Fibroblast of the aortic adventitia (primary cell): ENCODE data around the gene IMMP2L. TPM values are rescaled to one million over a fixed set of nuclear protein-coding genes. Genes with fewer than 3 reads are reported as not detected.

ENCODE experiments used
- DNase-seq: peaks from one replicate; pipeline ENCODE4 v3.0.0-alpha.2; 2010; ENCODE audit warnings: low read depth
- H3K4me3 ChIP-seq: 2 replicates; pipeline ENCODE4 v1.5.1; 2011; ENCODE audit warnings: low read depth, mild to moderate bottlenecking, control low read depth, low read length, moderate library complexity
- total RNA-seq: library from RNA; depleted of rRNA; stranded (reverse); fragments of >200 nt; gene quantifications from 2 replicates; pipeline ENCODE4 v1.2.3, GENCODE V29; 2012; ENCODE audit warnings: low replicate concordance
- TF ChIP-seq, protein P1 (sequence below): IDR thresholded peaks from 2 replicates; pipeline ENCODE4 v1.5.1; 2011; ENCODE audit warnings: mild to moderate bottlenecking, low read length, control low read depth, inconsistent platforms; ENCODE audit not compliant: insufficient read depth

IMMP2L gene
- total RNA-seq, 1 donor = 9.9 TPM

DNA sequence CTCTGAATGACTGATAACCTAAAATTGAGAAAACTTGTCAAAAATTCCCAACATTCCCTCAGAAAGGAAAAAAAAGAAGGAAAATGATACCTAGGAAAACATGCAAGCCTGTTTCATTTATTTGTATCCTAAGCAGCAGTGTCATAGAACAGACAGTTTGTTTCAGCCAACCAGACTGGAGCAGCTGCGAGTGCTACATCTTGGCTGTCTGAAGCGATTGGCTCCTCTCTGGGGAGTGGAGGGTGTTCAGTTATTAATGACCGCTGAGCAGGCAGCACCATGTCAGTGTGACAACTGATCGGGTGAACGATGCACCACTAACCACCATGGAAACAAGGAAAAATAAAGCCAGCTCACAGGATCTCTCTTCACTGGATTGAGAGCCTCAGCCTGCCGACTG, 471.4 kb downstream of the IMMP2L start, which contains the start of gene LRRN3:
LRRN3 (plus strand) TSS at position 282 of the 400 bp plus-strand sequence. CDS start 31,646 bp downstream, outside the sequence.
- TF ChIP-seq, protein P1, sequence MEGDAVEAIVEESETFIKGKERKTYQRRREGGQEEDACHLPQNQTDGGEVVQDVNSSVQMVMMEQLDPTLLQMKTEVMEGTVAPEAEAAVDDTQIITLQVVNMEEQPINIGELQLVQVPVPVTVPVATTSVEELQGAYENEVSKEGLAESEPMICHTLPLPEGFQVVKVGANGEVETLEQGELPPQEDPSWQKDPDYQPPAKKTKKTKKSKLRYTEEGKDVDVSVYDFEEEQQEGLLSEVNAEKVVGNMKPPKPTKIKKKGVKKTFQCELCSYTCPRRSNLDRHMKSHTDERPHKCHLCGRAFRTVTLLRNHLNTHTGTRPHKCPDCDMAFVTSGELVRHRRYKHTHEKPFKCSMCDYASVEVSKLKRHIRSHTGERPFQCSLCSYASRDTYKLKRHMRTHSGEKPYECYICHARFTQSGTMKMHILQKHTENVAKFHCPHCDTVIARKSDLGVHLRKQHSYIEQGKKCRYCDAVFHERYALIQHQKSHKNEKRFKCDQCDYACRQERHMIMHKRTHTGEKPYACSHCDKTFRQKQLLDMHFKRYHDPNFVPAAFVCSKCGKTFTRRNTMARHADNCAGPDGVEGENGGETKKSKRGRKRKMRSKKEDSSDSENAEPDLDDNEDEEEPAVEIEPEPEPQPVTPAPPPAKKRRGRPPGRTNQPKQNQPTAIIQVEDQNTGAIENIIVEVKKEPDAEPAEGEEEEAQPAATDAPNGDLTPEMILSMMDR = no peak
- peak; percentile 49 for DNase-seq
- peak within 1 kb of the TSS; percentile 57 for H3K4me3 ChIP-seq

DNA sequence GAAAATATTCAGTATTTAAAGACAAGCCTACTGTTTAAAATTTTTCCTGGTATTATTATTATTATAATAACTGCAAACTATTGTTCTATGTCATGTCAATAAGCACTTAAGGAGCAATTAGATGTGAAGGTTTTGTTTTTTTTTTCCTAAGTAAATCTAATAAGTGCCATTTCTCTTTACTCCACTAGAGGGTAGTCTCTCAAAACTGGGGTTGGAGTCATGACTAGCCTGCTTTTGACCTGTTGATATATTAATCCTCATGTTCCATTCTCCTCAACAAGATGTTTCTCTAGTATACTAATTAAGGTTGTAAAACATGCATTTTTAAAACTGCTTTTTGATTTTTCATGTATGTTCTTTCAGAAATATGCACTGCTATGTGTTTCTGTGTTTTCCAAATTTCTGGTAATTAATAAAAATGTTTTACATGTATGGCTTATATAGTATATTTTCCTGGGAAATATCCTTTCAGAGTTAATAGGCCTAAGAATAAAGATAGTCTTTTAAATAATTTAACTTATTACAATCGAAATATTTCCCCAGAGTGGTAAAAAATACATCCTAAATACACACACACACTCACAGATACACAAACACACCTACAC, 472.4 kb downstream of the IMMP2L start:
- H3K4me3 ChIP-seq = no peak overlapping the region
- peak; percentile 75 for DNase-seq
- TF ChIP-seq, protein P1 = peak; percentile 79

DNA sequence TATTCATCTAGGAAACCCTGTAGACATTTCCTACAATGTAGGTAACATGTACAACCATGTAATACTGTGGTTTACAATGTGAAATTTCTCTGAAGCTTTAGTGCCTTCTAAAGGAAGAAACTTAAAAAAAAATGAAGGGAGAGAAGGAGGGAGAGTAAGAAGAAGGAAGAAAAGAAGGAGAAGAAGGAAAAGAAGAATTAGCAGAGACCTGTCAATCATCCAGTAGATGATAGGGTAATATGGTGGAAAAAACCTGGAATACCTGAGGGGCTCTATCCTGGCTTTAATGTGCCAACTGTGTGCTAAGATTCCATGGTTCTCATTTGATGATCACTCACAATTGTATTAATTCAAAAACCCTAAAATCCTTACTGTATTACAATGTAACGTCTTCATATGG, 474.0 kb downstream of the IMMP2L start:
- TF ChIP-seq, protein P1 = no peak
- DNase-seq = no peak
- H3K4me3 ChIP-seq = no peak overlapping the region

DNA sequence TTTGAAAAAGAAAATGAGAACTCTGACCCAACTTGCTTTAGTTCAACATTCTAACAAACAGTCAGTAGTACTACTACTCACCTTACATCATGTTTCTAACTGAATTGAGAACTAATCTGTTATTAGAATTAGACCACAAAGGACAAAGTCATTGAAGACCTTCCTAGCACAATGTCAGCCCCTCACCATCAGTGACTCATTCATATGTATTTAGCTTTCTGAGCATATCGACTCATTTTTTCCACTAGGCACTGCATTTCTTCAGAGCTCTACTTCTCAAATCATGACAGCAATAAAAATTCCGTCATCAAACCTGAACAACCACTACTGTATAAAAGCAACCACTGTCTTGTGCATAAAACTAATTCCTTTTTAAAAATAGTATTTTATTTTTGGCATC, 475.8 kb downstream of the IMMP2L start:
- no peak for DNase-seq

DNA sequence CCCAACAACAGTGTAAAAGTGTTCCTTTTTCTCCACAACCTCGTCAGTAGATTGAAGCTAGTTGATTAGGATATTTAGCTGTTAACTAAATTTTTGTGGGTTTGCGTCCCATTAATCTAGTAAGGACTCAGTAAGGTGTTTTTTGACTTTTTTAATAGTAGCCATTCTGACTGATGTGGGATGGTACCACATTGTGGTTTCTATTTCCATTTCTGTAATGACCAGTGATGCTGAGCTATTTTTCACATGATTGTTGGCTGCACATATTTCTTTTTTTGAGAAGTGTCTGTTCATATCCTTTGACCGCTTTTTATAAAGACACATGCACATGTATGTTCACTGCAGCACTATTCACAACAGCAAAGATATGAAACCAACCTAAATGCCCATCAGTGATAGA, 476.9 kb downstream of the IMMP2L start:
- TF ChIP-seq, protein P1 = no peak
- no peak for DNase-seq
- H3K4me3 ChIP-seq = no peak overlapping the region

More for the DNA sequence above, 475.8 kb downstream of the IMMP2L start:
- TF ChIP-seq, protein P1 = no peak
- H3K4me3 ChIP-seq = no peak overlapping the region

DNA sequence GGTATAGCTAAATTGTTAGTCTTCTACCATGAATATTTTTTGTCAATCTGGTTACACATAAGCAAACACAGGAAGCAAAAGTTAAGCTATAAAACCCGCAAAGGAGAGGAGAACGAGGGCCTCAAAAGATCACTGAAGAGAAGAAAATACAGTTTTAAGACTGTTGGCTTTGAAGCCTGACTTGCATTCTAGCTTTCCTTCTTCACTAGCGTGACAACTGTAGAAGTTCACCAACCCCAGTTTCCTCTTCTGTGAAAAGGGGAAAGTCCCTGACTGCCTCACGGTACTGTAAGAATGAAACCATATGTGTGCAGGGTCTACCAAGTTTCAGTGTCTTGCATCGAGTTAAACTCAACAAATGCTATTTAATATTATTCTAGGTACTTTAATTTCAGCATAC, 478.9 kb downstream of the IMMP2L start:
- no peak overlapping the region for H3K4me3 ChIP-seq
- TF ChIP-seq, protein P1 = no peak
- DNase-seq = peak; percentile 39

DNA sequence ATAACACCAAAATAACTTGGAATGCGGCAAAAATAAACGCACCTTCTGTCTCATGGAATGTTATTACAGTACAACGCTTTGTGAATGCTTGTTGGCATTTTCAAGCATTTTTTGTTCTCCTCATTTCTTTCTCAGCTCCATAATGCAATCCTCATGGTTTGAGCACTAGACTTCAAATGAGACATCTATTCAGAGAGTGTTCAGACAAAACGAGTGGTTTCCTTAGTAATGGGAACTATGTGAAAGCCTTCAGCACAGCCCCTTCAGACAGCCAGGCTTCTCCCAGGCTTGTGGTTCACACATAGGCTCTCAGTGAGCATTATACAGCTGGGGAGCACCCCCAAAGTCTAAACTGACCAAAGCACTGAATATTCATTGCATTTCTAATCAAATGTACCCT, 479.9 kb downstream of the IMMP2L start:
- DNase-seq = peak; percentile 19
- TF ChIP-seq, protein P1 = no peak
- no peak overlapping the region for H3K4me3 ChIP-seq
